ENCODE results near the gene WDR6. TPM values are rescaled to one million over a fixed set of nuclear protein-coding genes. Genes with fewer than 3 reads are reported as not detected.
A peak's percentile ranks its signal among the peaks of the same experiment; 100 is the strongest.

WDR6 gene
- total RNA-seq, 2 experiments from 2014 or later, result 101 to 128 TPM

DNA sequence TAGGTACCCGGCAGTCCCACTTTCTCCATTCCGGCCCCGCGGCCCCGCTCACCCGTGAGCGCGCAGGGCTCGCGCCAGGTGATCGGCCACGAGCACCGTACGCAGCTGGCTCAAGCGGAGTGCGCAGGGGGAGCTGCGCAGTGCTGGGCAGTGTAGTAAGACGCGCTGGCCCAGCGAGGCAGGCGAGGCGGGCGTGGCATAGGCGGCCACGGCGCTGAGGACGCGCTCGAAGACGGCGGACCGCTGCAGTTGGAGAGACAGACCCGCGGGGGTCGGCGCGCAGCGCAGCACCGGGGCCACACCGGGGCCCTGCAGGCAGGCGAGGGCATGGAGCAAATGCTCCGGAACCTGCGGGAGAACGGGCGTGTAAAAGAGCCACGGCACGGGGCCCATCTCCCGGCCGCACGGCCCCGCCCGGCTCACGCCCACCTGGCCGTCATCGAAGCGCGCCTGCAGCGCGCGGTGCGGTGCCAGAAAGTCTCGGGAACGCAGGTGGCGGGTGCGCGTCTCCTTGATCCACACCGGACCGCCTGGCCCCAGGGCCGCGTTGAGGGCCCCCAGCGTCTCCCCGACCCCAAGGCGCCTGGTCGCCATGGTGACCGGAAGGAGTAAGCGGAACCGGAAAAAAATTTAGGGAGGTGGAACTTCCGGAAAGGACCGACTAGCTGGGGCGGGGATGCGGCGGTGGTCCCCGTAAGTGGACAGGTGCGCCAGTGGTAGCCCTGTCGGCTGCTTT lies 10.9 kb downstream of the WDR6 start, which contains the start of gene DALRD3:
Gene DALRD3 (minus strand): TSS at position 610 of the 736 bp plus-strand sequence. CDS start 16 bp downstream, at position 594.
- Histone ChIP-seq H2AFZ (ENCODE audit: low read length) (no peak within 1 kb of the TSS; the same call in 1 of the 2 replicates), H3K4me2 (ENCODE audit: low read length) (peak within 1 kb of the TSS; percentile 90), H3K4me1 (ENCODE audit: insufficient read depth, low read length, poor library complexity, severe bottlenecking) (peaks cover 26% of the 10 kb centered on the region), H3K27ac (ENCODE audit: low read depth, low read length, poor library complexity, severe bottlenecking) (peak within 1 kb of the TSS; percentile 93), H4K20me1 (ENCODE audit: insufficient read depth, low read length) (0 out of 2 replicates have a peak, but pooled peaks cover 2% of the 10 kb centered on the region), H3K36me3 (ENCODE audit: insufficient read depth, low read length) (peaks cover 47% of the 10 kb centered on the region), H3K4me3 (ENCODE audit: low read depth, low read length, poor library complexity, severe bottlenecking) (peak within 1 kb of the TSS; percentile 80), H3K9me3 (ENCODE audit: low read length) (no peaks in the 10 kb centered on the region), H3K79me2 (ENCODE audit: insufficient read depth, low read depth, low read length) (peaks cover 30% of the 10 kb centered on the region; the same call in 1 of the 2 replicates), H3K9me2 (ENCODE audit: insufficient read depth, low read length) (no peaks in the 10 kb centered on the region)
- intact Hi-C loops (cut with micrococcal nuclease; ENCODE audit: unreplicated experiment), result no loop called here
- CTCF ChIA-PET (ENCODE audit: unreplicated experiment), result interaction anchor here (1.1 kb wide), 1 partner anchor 10 kb away, joined by 3 read pairs; the partner anchor contains the start of gene WDR6
- TF ChIP-seq EZH2phosphoT487 (IDR thresholded peaks at IDR 0.05; ENCODE audit: borderline replicate concordance, low read depth, low read length), result no peak
- TF ChIP-seq, protein P1, sequence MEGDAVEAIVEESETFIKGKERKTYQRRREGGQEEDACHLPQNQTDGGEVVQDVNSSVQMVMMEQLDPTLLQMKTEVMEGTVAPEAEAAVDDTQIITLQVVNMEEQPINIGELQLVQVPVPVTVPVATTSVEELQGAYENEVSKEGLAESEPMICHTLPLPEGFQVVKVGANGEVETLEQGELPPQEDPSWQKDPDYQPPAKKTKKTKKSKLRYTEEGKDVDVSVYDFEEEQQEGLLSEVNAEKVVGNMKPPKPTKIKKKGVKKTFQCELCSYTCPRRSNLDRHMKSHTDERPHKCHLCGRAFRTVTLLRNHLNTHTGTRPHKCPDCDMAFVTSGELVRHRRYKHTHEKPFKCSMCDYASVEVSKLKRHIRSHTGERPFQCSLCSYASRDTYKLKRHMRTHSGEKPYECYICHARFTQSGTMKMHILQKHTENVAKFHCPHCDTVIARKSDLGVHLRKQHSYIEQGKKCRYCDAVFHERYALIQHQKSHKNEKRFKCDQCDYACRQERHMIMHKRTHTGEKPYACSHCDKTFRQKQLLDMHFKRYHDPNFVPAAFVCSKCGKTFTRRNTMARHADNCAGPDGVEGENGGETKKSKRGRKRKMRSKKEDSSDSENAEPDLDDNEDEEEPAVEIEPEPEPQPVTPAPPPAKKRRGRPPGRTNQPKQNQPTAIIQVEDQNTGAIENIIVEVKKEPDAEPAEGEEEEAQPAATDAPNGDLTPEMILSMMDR (conservative IDR thresholded peaks at IDR 0.05; ENCODE audit: low read length), result no peak
- no TSS peak for BruUV-seq (replicated peaks)
- DNase-seq (ENCODE audit: low spot score), result peak; percentile 85
- POLR2A ChIA-PET, result interaction anchor here (2.0 kb wide), 2 partner anchors 11 to 27 kb away, joined by 6 to 9 read pairs; partner anchors contain the start of gene WDR6

DNA sequence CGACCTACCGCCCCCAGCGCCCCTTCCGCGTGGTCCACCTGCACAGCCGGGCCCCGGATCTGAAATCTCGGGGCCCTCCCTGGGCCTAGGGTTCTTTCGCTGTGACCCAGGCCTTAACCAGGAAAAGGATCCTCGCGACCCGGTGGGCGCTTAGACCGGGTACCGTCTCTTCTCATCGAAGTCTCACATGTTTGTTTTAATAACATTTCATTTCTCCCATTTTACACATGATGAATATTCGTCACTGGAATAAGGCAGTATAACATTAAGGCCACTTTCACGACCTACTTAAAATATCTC lies 11.5 kb downstream of the WDR6 start:
- Histone ChIP-seq H3K79me2 (ENCODE audit: insufficient read depth, low read depth, low read length) (peaks cover 34% of the 10 kb centered on the region; the same call in 1 of the 2 replicates), H3K4me2 (ENCODE audit: low read length) (peak overlapping the region; percentile 90), H3K4me3 (ENCODE audit: low read depth, low read length, poor library complexity, severe bottlenecking) (peak overlapping the region; percentile 80), H2AFZ (ENCODE audit: low read length) (no peak overlapping the region; the same call in 1 of the 2 replicates), H3K36me3 (ENCODE audit: insufficient read depth, low read length) (peaks cover 47% of the 10 kb centered on the region), H3K4me1 (ENCODE audit: insufficient read depth, low read length, poor library complexity, severe bottlenecking) (peaks cover 31% of the 10 kb centered on the region), H3K9me3 (ENCODE audit: low read length) (no peaks in the 10 kb centered on the region), H3K27ac (ENCODE audit: low read depth, low read length, poor library complexity, severe bottlenecking) (peak overlapping the region; percentile 93), H3K9me2 (ENCODE audit: insufficient read depth, low read length) (no peaks in the 10 kb centered on the region), H4K20me1 (ENCODE audit: insufficient read depth, low read length) (0 out of 2 replicates have a peak, but pooled peaks cover 4% of the 10 kb centered on the region)
- ChIA-PET CTCF (ENCODE audit: unreplicated experiment) (no interaction called here), POLR2A (interaction anchor here (2.0 kb wide), 1 partner anchor 27 kb away, joined by 6 read pairs; no protein-coding TSS in a partner anchor)
- DNase-seq (ENCODE audit: low spot score), result no peak
- intact Hi-C loops (cut with micrococcal nuclease; ENCODE audit: unreplicated experiment), result no loop called here
- TF ChIP-seq EZH2phosphoT487 (IDR thresholded peaks at IDR 0.05; ENCODE audit: borderline replicate concordance, low read depth, low read length), result no peak
- TF ChIP-seq, protein P1 (conservative IDR thresholded peaks at IDR 0.05; ENCODE audit: low read length), result no peak
- no TSS peak for BruUV-seq (replicated peaks)

All from OCI-LY7 (cell line).